ENCODE results near the gene CFL1. TPM values are rescaled to one million over a fixed set of nuclear protein-coding genes. Genes with fewer than 3 reads are reported as not detected.
A peak's percentile ranks its signal among the peaks of the same experiment; 100 is the strongest.

The CFL1 gene
- total RNA-seq, 1 experiment from 2014 or later, result 955 TPM

GRCh38 chr11:65870706-65871681, 13.0 kb upstream of the CFL1 start:
- DNase-seq, result no peak
- H3K27me3 Mint-ChIP-seq (ENCODE audit: unreplicated experiment), result peaks cover 29% of the 10 kb centered on the region
- intact Hi-C loops (cut with micrococcal nuclease; ENCODE audit: unreplicated experiment), result no loop called here
- peaks cover 35% of the 10 kb centered on the region for H3K36me3 Mint-ChIP-seq (ENCODE audit: insufficient read depth, unreplicated experiment)
- no peak overlapping the region for H3K27ac Mint-ChIP-seq (ENCODE audit: unreplicated experiment)
- CTCF ChIA-PET, result interaction anchor here (1.0 to 2.3 kb wide), 2 partner anchors 11 to 13 kb away, joined by 7 to 12 read pairs; partner anchors contain the start of gene MUS81
- H3K9me3 Mint-ChIP-seq (ENCODE audit: low read depth, unreplicated experiment), result no peaks in the 10 kb centered on the region
- no TSS peak for BruUV-seq (replicated peaks)
- TF ChIP-seq CTCF (IDR thresholded peaks at IDR 0.05; ENCODE audit: unreplicated experiment), result no peak
- H3K4me3 Mint-ChIP-seq (ENCODE audit: low read depth, unreplicated experiment), result no peak overlapping the region
- peaks cover 9% of the 10 kb centered on the region for H3K4me1 Mint-ChIP-seq (ENCODE audit: low read depth, unreplicated experiment)

- BruUV-seq (replicated peaks), result no TSS peak
- Mint-ChIP-seq H3K4me1 (ENCODE audit: low read depth, unreplicated experiment) (peaks cover 9% of the 10 kb centered on the region), H3K27ac (ENCODE audit: unreplicated experiment) (no peak overlapping the region), H3K27me3 (ENCODE audit: unreplicated experiment) (peaks cover 29% of the 10 kb centered on the region), H3K36me3 (ENCODE audit: insufficient read depth, unreplicated experiment) (peaks cover 36% of the 10 kb centered on the region), H3K9me3 (ENCODE audit: low read depth, unreplicated experiment) (no peaks in the 10 kb centered on the region), H3K4me3 (ENCODE audit: low read depth, unreplicated experiment) (no peak overlapping the region)
- no peak for DNase-seq
- CTCF ChIA-PET, result interaction anchor here (1.2 to 2.3 kb wide), 2 partner anchors 11 kb away, joined by 4 to 12 read pairs; partner anchors contain the start of gene MUS81
- intact Hi-C loops (cut with micrococcal nuclease; ENCODE audit: unreplicated experiment), result no loop called here
- TF ChIP-seq CTCF (IDR thresholded peaks at IDR 0.05; ENCODE audit: unreplicated experiment), result no peak
These were observed 12.3 kb upstream of the CFL1 start for GRCh38 chr11:65870307-65870658.

- peaks cover 40% of the 10 kb centered on the region for H3K36me3 Mint-ChIP-seq (ENCODE audit: insufficient read depth, unreplicated experiment)
- H3K4me1 Mint-ChIP-seq (ENCODE audit: low read depth, unreplicated experiment), result peaks cover 9% of the 10 kb centered on the region
- no TSS peak for BruUV-seq (replicated peaks)
- peaks cover 29% of the 10 kb centered on the region for H3K27me3 Mint-ChIP-seq (ENCODE audit: unreplicated experiment)
- intact Hi-C loops (cut with micrococcal nuclease; ENCODE audit: unreplicated experiment), result no loop called here
- H3K27ac Mint-ChIP-seq (ENCODE audit: unreplicated experiment), result peak overlapping the region; percentile 25
- H3K4me3 Mint-ChIP-seq (ENCODE audit: low read depth, unreplicated experiment), result no peak overlapping the region
- H3K9me3 Mint-ChIP-seq (ENCODE audit: low read depth, unreplicated experiment), result no peaks in the 10 kb centered on the region
- TF ChIP-seq CTCF (IDR thresholded peaks at IDR 0.05; ENCODE audit: unreplicated experiment), result no peak
- CTCF ChIA-PET, result interaction anchor here (1.2 kb wide), 1 partner anchor 10 kb away, joined by 4 read pairs; no protein-coding TSS in a partner anchor
- no peak for DNase-seq
These were observed 11.8 kb upstream of the CFL1 start for GRCh38 chr11:65869643-65870306.

- H3K27ac Mint-ChIP-seq (ENCODE audit: unreplicated experiment), result no peak overlapping the region
- TF ChIP-seq CTCF (IDR thresholded peaks at IDR 0.05; ENCODE audit: unreplicated experiment), result no peak
These were observed 10.9 kb upstream of the CFL1 start for GRCh38 chr11:65868907-65869306.

More at GRCh38 chr11:65868907-65869306, 10.9 kb upstream of the CFL1 start:
- CTCF ChIA-PET, result interaction anchor here (1.2 kb wide), 1 partner anchor 9 kb away, joined by 4 read pairs; no protein-coding TSS in a partner anchor
- Mint-ChIP-seq H3K27me3 (ENCODE audit: unreplicated experiment) (peaks cover 29% of the 10 kb centered on the region), H3K4me1 (ENCODE audit: low read depth, unreplicated experiment) (peaks cover 9% of the 10 kb centered on the region), H3K36me3 (ENCODE audit: insufficient read depth, unreplicated experiment) (peaks cover 43% of the 10 kb centered on the region), H3K4me3 (ENCODE audit: low read depth, unreplicated experiment) (no peak overlapping the region), H3K9me3 (ENCODE audit: low read depth, unreplicated experiment) (no peaks in the 10 kb centered on the region)
- TSS peak; percentile 18 for BruUV-seq (replicated peaks)
- intact Hi-C loops (cut with micrococcal nuclease; ENCODE audit: unreplicated experiment), result no loop called here
- no peak for DNase-seq
